Adipocyte (in vitro differentiated cells): ENCODE data around the gene CYP8B1.

Experiments used
- DNase-seq: peaks from one replicate; pipeline ENCODE4 v3.0.0-alpha.2; 2015; ENCODE audit warnings: low read depth
- H3K27me3 ChIP-seq: replicated peaks from 2 replicates; pipeline ENCODE4 v1.7.0; 2013; ENCODE audit warnings: mild to moderate bottlenecking, low read length, moderate library complexity; ENCODE audit not compliant: control insufficient read depth, insufficient read depth
- H3K36me3 ChIP-seq: 2 replicates; pipeline ENCODE4 v1.7.0; 2013; ENCODE audit warnings: low read length, mild to moderate bottlenecking, moderate library complexity; ENCODE audit not compliant: control insufficient read depth, insufficient read depth, severe bottlenecking
- H3K4me1 ChIP-seq: 2 replicates; pipeline ENCODE4 v1.7.0; 2013; ENCODE audit warnings: mild to moderate bottlenecking, low read length, moderate library complexity; ENCODE audit not compliant: control insufficient read depth, insufficient read depth
- H3K4me3 ChIP-seq: 2 replicates; pipeline ENCODE4 v1.7.0; 2013; ENCODE audit warnings: mild to moderate bottlenecking, low read length, moderate library complexity
- H3K9ac ChIP-seq: 2 replicates; pipeline ENCODE4 v1.7.0; 2013; ENCODE audit warnings: mild to moderate bottlenecking, low read length, moderate library complexity
- H3K9me3 ChIP-seq: 2 replicates; pipeline ENCODE4 v1.7.0; 2013; ENCODE audit warnings: mild to moderate bottlenecking, low read length, moderate library complexity; ENCODE audit not compliant: control insufficient read depth

CYP8B1 gene

GRCh38 chr3:42831321-42831713 is 44.4 kb downstream of the CYP8B1 start:
- H3K9me3 ChIP-seq: no peaks in the 10 kb centered on the region
- no peaks in the 10 kb centered on the region for H3K27me3 ChIP-seq
- H3K4me1 ChIP-seq: peaks cover 59% of the 10 kb centered on the region
- peak overlapping the region; percentile 64 for H3K9ac ChIP-seq
- H3K4me3 ChIP-seq: peak overlapping the region; percentile 10
- H3K36me3 ChIP-seq: no peaks in the 10 kb centered on the region
- peak; percentile 64 for DNase-seq

- peak overlapping the region; percentile 47 for H3K9ac ChIP-seq
- DNase-seq: peak; percentile 60
- H3K4me3 ChIP-seq: no peak overlapping the region
- H3K27me3 ChIP-seq: no peaks in the 10 kb centered on the region
- H3K4me1 ChIP-seq: peaks cover 61% of the 10 kb centered on the region
- H3K9me3 ChIP-seq: no peaks in the 10 kb centered on the region
- H3K36me3 ChIP-seq: no peaks in the 10 kb centered on the region
These were observed 45.0 kb downstream of the CYP8B1 start for GRCh38 chr3:42830437-42831320.

- H3K9me3 ChIP-seq: no peaks in the 10 kb centered on the region
- H3K4me3 ChIP-seq: no peak overlapping the region
These were observed 45.8 kb downstream of the CYP8B1 start for GRCh38 chr3:42829628-42830436.

GRCh38 chr3:42829083-42829627 is 46.5 kb downstream of the CYP8B1 start:
- Histone ChIP-seq H3K9me3 (no peaks in the 10 kb centered on the region), H3K36me3 (no peaks in the 10 kb centered on the region), H3K4me1 (peaks cover 64% of the 10 kb centered on the region), H3K9ac (peak overlapping the region; percentile 25), H3K27me3 (no peaks in the 10 kb centered on the region), H3K4me3 (no peak overlapping the region)
- no peak for DNase-seq

More at GRCh38 chr3:42829628-42830436, 45.8 kb downstream of the CYP8B1 start:
- Histone ChIP-seq H3K4me1 (peaks cover 64% of the 10 kb centered on the region), H3K36me3 (no peaks in the 10 kb centered on the region), H3K9ac (peak overlapping the region; percentile 25), H3K27me3 (no peaks in the 10 kb centered on the region)
- DNase-seq: no peak

DNA sequence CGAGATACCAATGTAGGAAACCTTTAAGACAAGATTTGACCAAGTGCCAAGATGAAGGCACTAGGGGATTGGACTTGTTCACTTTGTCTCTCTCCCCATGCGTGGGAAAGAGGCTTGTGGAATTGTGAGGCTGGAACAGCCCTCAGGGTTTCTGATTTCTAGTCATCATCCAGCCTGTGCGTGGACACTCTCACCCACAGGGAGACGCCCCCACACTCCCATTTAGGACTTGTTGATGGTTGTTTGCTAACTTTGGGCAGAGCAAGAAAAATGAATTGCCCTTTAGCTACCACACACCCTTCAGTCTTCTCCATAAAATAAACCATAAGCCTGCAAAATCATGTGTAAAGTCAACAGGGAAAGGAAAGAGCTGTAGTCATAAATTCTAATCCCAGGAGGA is 48.0 kb downstream of the CYP8B1 start:
- Histone ChIP-seq H3K36me3 (no peaks in the 10 kb centered on the region), H3K27me3 (no peaks in the 10 kb centered on the region), H3K9me3 (no peaks in the 10 kb centered on the region), H3K4me3 (no peak overlapping the region), H3K9ac (no peak overlapping the region), H3K4me1 (peaks cover 77% of the 10 kb centered on the region)
- peak; percentile 1 for DNase-seq

- no peak overlapping the region for H3K4me3 ChIP-seq
- no peaks in the 10 kb centered on the region for H3K27me3 ChIP-seq
- peaks cover 70% of the 10 kb centered on the region for H3K4me1 ChIP-seq
- DNase-seq: no peak
- no peaks in the 10 kb centered on the region for H3K36me3 ChIP-seq
- no peaks in the 10 kb centered on the region for H3K9me3 ChIP-seq
- H3K9ac ChIP-seq: no peak overlapping the region
These were observed 48.7 kb downstream of the CYP8B1 start for GRCh38 chr3:42827023-42827422.

DNA sequence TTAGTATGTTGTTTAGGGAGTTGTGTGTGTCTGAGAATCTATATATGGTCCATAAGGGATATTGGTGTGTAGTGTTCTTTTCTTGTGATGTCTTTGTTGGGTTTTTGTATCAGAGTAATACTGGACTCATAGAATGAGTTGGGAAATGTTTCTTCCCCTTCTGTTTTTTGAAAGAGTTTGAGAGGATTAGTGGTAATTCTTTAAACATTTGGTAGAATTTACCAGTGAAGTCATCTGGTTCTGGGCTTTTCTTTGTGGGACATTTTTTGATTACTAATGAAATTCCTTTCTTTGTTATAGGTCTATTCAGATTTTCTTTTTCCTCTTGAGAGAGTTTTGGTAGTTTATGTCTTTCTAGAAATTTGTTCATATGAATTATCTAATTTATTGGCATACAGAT is 49.5 kb downstream of the CYP8B1 start:
- Histone ChIP-seq H3K9ac (no peak overlapping the region), H3K4me1 (peaks cover 61% of the 10 kb centered on the region), H3K4me3 (no peak overlapping the region), H3K36me3 (no peaks in the 10 kb centered on the region), H3K27me3 (no peaks in the 10 kb centered on the region), H3K9me3 (no peaks in the 10 kb centered on the region)
- DNase-seq: peak; percentile 41

DNA sequence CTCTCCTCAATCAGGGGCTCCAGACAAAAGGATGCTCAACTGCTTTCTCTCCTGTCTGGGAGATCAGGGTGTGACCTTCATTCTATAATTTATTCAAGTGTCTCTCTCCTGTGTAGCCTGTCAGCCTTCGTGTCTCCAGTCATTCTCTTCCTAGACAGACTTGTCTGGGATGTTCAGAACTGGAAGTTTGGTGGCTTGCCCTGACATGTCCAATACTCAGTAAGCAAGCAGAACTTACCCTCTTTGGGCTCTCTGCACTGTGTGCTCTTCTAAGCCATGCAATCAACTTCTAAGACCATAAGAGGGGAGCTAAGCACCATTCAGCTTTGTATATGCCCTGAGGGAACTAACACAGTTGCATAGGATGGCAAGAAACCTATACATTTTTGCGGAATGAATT is 52.3 kb downstream of the CYP8B1 start:
- Histone ChIP-seq H3K9me3 (no peaks in the 10 kb centered on the region), H3K27me3 (no peaks in the 10 kb centered on the region), H3K4me1 (peaks cover 39% of the 10 kb centered on the region), H3K36me3 (no peaks in the 10 kb centered on the region), H3K9ac (no peak overlapping the region), H3K4me3 (no peak overlapping the region)
- no peak for DNase-seq

DNA sequence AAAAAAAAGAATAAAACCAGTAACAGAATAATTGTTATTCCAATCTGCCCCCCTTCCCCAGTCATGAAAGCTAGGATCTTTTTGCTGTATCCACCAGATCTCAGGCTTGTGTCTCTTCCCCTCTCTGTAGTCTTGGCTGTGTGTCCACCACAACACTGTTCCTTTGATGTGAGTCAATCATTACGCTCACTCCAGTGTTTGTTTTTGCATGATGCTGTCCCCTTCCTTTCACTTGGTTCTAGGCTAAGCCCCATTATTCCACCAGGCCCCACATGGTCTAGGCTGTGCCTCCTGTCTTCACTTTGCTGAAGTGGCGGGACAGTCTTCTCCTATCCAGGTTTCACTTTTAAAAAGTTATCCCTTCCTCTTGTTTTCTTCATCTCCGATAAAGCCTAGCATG is 52.9 kb downstream of the CYP8B1 start:
- H3K9ac ChIP-seq: no peak overlapping the region
- DNase-seq: no peak
- H3K27me3 ChIP-seq: no peaks in the 10 kb centered on the region
- H3K4me1 ChIP-seq: peaks cover 38% of the 10 kb centered on the region
- H3K36me3 ChIP-seq: no peaks in the 10 kb centered on the region
- no peaks in the 10 kb centered on the region for H3K9me3 ChIP-seq
- H3K4me3 ChIP-seq: no peak overlapping the region
